Brain microvascular endothelial cell (primary cell): ENCODE results near the gene CCL27.

ENCODE experiments used
- DNase-seq: peaks from one replicate; pipeline ENCODE4 v3.0.0-alpha.2; 2020
- H3K27ac ChIP-seq: fragments of 250-450 bp; sonication (Bioruptor Pico); 2 replicates; pipeline ENCODE4 v1.5.1; 2020; ENCODE audit warnings: mild to moderate bottlenecking, moderate library complexity
- H3K27me3 ChIP-seq: fragments of 250-450 bp; sonication (Bioruptor Pico); replicated peaks from 2 replicates; pipeline ENCODE4 v1.5.1; 2020; ENCODE audit warnings: mild to moderate bottlenecking
- H3K36me3 ChIP-seq: fragments of 250-450 bp; sonication (Bioruptor Pico); replicated peaks from 2 replicates; pipeline ENCODE4 v1.5.1; 2020; ENCODE audit warnings: mild to moderate bottlenecking
- H3K4me3 ChIP-seq: 2 replicates; pipeline ENCODE4 v1.5.1; 2011; ENCODE audit warnings: low read depth, mild to moderate bottlenecking, control low read depth, low read length, moderate library complexity
- CTCF ChIP-seq: IDR thresholded peaks from 2 replicates; pipeline ENCODE4 v1.5.1; 2011; ENCODE audit warnings: low read depth, mild to moderate bottlenecking, moderate library complexity, low read length, control low read depth, inconsistent platforms; ENCODE audit errors: missing control alignments
- in situ Hi-C: cut with HindIII; loops from 2 replicates; pipeline ENCODE4 v1.10.0; 2017; ENCODE audit warnings: low sequenced_read_pairs, low pct_ligation_motif_present

CCL27 gene, protein sequence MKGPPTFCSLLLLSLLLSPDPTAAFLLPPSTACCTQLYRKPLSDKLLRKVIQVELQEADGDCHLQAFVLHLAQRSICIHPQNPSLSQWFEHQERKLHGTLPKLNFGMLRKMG

DNA sequence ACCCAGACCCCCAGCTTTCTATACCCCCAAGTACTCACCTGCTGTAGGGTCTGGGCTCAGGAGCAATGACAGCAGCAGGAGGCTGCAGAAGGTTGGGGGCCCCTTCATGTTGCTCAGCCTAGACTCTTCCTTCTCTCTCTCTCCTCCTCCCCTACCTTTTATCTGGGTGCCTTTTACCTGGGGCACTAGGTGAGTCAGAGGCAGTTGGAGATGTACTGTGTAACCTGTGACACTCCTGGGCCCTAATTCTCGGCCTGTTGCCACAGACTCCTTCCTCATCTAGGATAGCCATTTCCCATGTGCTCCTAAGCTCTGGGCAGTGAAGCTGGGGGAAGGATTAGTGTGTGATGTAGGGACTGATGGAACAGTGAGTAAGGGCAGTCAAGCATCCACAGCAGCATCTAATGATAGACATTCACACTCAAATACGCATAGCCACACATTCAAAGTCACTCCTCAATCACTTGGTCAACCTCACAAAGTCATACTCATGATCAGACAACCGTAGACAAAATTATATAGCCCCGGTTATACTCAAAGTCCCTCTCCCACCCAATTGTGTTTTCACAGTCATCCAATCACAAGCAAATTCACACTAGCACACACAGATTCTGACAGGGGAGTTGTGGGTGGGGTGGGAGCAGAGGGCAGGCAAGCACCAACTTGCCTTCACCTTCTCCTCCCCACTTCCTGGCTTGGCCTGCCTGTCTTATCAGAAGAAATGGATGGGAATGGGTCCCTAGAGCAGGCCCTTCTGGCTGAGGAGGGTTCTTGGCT is at the start of gene CCL27:
Gene CCL27 (minus strand): TSS at position 132 of the 777 bp plus-strand sequence. CDS start 24 bp downstream, at position 108.
- no peak for TF ChIP-seq CTCF
- Histone ChIP-seq H3K36me3 (no peaks in the 10 kb centered on the region), H3K27me3 (no peaks in the 10 kb centered on the region), H3K4me3 (no peak within 1 kb of the TSS), H3K27ac (no peak within 1 kb of the TSS)
- in situ Hi-C loops: no loop called here
- no peak for DNase-seq

DNA sequence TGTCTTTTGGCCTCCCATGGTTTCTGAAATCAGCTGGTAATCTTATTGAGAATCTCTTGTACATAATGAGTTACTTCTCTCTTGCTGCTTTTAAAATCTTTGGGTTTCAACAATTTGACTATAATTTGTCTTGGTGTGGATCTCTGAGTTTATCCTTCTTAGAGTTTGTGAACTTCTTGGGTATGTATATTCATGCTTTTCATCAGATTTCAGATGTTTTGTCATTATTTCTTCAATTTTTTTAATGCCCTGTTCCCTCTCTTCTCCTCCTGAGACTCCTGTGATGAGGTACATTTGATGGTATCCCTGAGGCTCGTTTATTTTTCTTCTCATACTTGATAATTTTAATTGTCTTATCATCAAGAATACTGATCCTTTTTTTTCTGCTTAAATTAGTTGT is 49.7 kb upstream of the CCL27 start:
- H3K27ac ChIP-seq: no peak overlapping the region
- in situ Hi-C loops: no loop called here
- TF ChIP-seq CTCF: no peak
- peaks cover 5% of the 10 kb centered on the region for H3K27me3 ChIP-seq
- no peak for DNase-seq
- H3K4me3 ChIP-seq: no peak overlapping the region
- no peaks in the 10 kb centered on the region for H3K36me3 ChIP-seq

DNA sequence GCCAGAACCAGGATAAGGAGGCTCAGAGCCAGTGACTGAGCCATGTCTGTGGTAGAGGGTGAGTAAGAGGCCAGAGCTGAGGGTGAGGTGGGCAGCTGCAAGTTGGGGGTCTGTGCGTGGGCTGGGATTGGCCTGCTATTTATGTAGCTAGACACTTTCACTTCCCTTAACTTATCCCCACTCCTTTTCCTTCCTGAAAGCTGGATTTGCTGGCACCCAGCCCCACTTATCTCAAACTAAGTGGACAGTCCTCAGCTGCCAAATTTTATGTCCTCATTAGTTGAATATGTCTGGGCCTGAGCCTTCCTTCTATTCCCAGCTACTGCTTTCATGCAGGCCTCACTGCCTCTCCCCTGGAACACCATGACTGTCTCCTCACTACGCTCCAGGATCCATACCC is 47.6 kb upstream of the CCL27 start, which contains the start of gene CCL21:
Gene CCL21 (minus strand): TSS at position 114 of the 400 bp plus-strand sequence. CDS start 70 bp downstream, at position 44.
- TF ChIP-seq CTCF: no peak
- H3K27me3 ChIP-seq: peaks cover 5% of the 10 kb centered on the region
- in situ Hi-C loops: no loop called here
- no peak within 1 kb of the TSS for H3K27ac ChIP-seq
- H3K36me3 ChIP-seq: no peaks in the 10 kb centered on the region
- H3K4me3 ChIP-seq: no peak within 1 kb of the TSS
- DNase-seq: no peak

DNA sequence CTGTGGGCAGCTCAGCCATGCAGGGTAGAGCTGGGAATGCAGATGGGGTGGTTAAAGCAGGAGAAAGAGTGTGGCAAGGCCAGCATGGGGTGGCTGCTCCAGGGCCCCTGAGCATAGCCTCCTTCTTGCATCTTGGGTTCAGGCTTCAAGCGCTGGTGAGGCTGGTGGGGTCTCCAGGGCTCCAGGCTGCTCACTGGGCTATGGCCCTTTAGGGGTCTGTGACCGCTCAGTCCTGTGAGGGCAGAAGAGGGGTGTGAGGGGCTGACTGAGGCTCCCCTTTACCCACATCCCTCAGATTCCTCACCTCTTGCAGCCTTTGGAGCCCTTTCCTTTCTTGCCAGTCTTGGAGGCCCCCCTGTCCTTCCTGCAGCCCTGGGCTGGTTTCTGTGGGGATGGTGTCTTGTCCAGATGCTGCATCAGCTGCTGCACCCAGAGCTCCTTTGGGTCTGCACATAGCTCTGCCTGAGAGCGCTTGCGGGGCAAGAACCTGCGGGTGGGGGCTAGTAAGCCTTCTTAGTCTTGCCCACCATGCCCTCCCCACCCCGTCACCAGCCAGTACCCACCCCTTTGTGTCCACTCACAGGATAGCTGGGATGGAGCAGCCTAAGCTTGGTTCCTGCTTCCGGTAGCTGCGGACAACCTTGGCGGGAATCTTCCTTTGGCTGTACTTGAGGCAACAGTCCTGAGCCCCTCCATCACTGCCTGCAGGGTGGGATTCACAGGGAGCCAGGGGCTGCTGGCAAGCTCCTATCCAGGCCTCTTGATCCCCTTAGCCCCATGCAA is 46.9 kb upstream of the CCL27 start:
- no peak overlapping the region for H3K27ac ChIP-seq
- H3K36me3 ChIP-seq: no peaks in the 10 kb centered on the region
- no peak overlapping the region for H3K4me3 ChIP-seq
- peaks cover 5% of the 10 kb centered on the region for H3K27me3 ChIP-seq
- in situ Hi-C loops: no loop called here
- DNase-seq: no peak
- TF ChIP-seq CTCF: no peak

DNA sequence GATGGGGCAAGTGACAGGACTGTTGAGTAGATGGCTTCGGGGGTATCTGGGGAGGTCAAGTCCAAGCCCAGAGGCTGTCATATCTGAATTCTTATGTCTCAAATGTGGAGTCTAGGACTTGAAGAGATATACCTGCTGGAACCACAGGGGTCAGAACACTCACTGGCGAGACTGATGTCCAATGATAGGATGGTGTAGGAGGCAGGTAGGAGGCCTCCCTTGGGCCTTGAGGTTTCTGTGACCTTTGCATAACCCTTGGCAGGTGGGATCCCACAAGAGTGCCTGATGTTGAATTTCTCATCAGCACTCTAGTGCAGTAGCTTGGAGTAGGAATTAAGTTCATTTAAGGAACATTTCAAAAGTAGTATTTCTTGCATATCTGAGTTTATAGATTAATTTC is 44.7 kb upstream of the CCL27 start:
- Histone ChIP-seq H3K4me3 (no peak overlapping the region), H3K27ac (no peak overlapping the region), H3K36me3 (no peaks in the 10 kb centered on the region), H3K27me3 (no peaks in the 10 kb centered on the region)
- in situ Hi-C loops: no loop called here
- no peak for TF ChIP-seq CTCF
- DNase-seq: no peak
